ENCODE measurements around the gene CCM2.
A peak's percentile ranks its signal among the peaks of the same experiment; 100 is the strongest.
"Not testable (repeated sequence)": the region's sequence is repeated elsewhere in the genome, so short reads cannot be mapped to it uniquely, and the experiment has no call there.

Gene CCM2

GRCh38 chr7:45107356-45107755 lies 107.4 kb downstream of the CCM2 start:
- no peak overlapping the region for H3K27ac ChIP-seq
- TF ChIP-seq CTCF (conservative IDR thresholded peaks at IDR 0.05) (no peak), ZFX (IDR thresholded peaks at IDR 0.05) (no peak)

GRCh38 chr7:45108863-45109262 lies 108.9 kb downstream of the CCM2 start:
- no peak overlapping the region for H3K27ac ChIP-seq
- no peak for TF ChIP-seq ZFX (IDR thresholded peaks at IDR 0.05)
- TF ChIP-seq CTCF (conservative IDR thresholded peaks at IDR 0.05): no peak

- TF ChIP-seq CTCF (conservative IDR thresholded peaks at IDR 0.05) (peak; percentile 72), ZFX (IDR thresholded peaks at IDR 0.05) (peak; percentile 96)
Measured at GRCh38 chr7:45111298-45112223, 111.6 kb downstream of the CCM2 start, which contains the start of gene TBRG4. TBRG4 (minus strand) TSS chr7:45111697; CDS start chr7:45109237, 2,460 bp downstream.

GRCh38 chr7:45112648-45113047 lies 112.6 kb downstream of the CCM2 start:
- peak overlapping the region; percentile 94 for H3K27ac ChIP-seq
- TF ChIP-seq ZFX (IDR thresholded peaks at IDR 0.05): no peak
- TF ChIP-seq CTCF (conservative IDR thresholded peaks at IDR 0.05): no peak

More at GRCh38 chr7:45111298-45112223, 111.6 kb downstream of the CCM2 start, which contains the start of gene TBRG4:
- H3K27ac ChIP-seq: peak within 1 kb of the TSS; percentile 94

- not testable (repeated sequence) for H3K27ac ChIP-seq
Measured at GRCh38 chr7:45114257-45114656, 114.3 kb downstream of the CCM2 start.

- H3K27ac ChIP-seq: no peak overlapping the region
- TF ChIP-seq CTCF (conservative IDR thresholded peaks at IDR 0.05) (no peak), ZFX (IDR thresholded peaks at IDR 0.05) (no peak)
Measured at GRCh38 chr7:45114926-45115325, 114.9 kb downstream of the CCM2 start.

GRCh38 chr7:45116048-45116447 lies 116.0 kb downstream of the CCM2 start:
- H3K27ac ChIP-seq: no peak overlapping the region
- TF ChIP-seq CTCF (conservative IDR thresholded peaks at IDR 0.05): no peak
- TF ChIP-seq ZFX (IDR thresholded peaks at IDR 0.05): no peak
